WTC11 (cell line): Measurements from ENCODE around the gene ATP1B3. TPM values are rescaled to one million over a fixed set of nuclear protein-coding genes. Genes with fewer than 3 reads are reported as not detected.

Experiments used
- ATAC-seq: fragments of 200-7000 bp; cut with Tn5 transposase; 2 replicates; pipeline ENCODE4 v1.10.0; 2021; ENCODE audit warnings: mild to moderate bottlenecking, moderate library complexity
- CTCF ChIA-PET: fragments of 300-600 bp; sonication (Branson Sonifier 250); formaldehyde crosslinking; loops from one replicate; lab custom pipeline; 2021; ENCODE audit warnings: antibody characterized with exemption; lab: Charles Lee
- POLR2A ChIA-PET: fragments of 350-600 bp; sonication (Branson Sonifier 250); formaldehyde crosslinking; loops from one replicate; lab custom pipeline; 2021; ENCODE audit warnings: antibody characterized with exemption; lab: Charles Lee
- DNase-seq: peaks from one replicate; pipeline ENCODE4 v3.0.0; 2021; ENCODE audit warnings: low spot score
- H3K27ac Mint-ChIP-seq: 2 replicates; pipeline ENCODE4 v1.8.0; 2021; ENCODE audit warnings: mixed read lengths
- H3K27me3 Mint-ChIP-seq: 2 replicates; pipeline ENCODE4 v1.8.0; 2021; ENCODE audit warnings: low read depth, mild to moderate bottlenecking, moderate library complexity, mixed read lengths
- H3K36me3 Mint-ChIP-seq: 2 replicates; pipeline ENCODE4 v1.8.0; 2021; ENCODE audit warnings: mixed read lengths
- H3K4me1 Mint-ChIP-seq: 2 replicates; pipeline ENCODE4 v1.8.0; 2022; ENCODE audit warnings: mixed read lengths
- H3K4me3 Mint-ChIP-seq: 2 replicates; pipeline ENCODE4 v1.8.0; 2021; ENCODE audit warnings: mild to moderate bottlenecking, moderate library complexity, mixed read lengths
- H3K9me3 Mint-ChIP-seq: 2 replicates; pipeline ENCODE4 v1.8.0; 2021; ENCODE audit warnings: mixed read lengths
- CREB1 ChIP-seq: sonication (generic); formaldehyde crosslinking; IDR thresholded peaks from 2 replicates; pipeline ENCODE4 v1.8.0; 2023; ENCODE audit warnings: mild to moderate bottlenecking, missing genetic modification reagents
- EMX1 ChIP-seq: fragments of 250-450 bp; sonication (Bioruptor Pico); IDR thresholded peaks from 2 replicates; pipeline ENCODE4 v1.8.0; 2021; ENCODE audit warnings: mild to moderate bottlenecking
- FOXJ3 ChIP-seq: sonication (generic); formaldehyde crosslinking; IDR thresholded peaks from 2 replicates; pipeline ENCODE4 v1.9.0; 2021; ENCODE audit warnings: missing genetic modification reagents, mild to moderate bottlenecking, borderline replicate concordance
- FOXK1 ChIP-seq: sonication (generic); formaldehyde crosslinking; IDR thresholded peaks from 2 replicates; pipeline ENCODE4 v1.8.0; 2022; ENCODE audit warnings: mild to moderate bottlenecking, moderate library complexity, missing genetic modification reagents
- GABPB1 ChIP-seq: sonication (generic); formaldehyde crosslinking; IDR thresholded peaks from 2 replicates; pipeline ENCODE4 v1.8.1; 2023; ENCODE audit warnings: mild to moderate bottlenecking, missing genetic modification reagents
- HMGA2 ChIP-seq: fragments of 250-450 bp; sonication (Bioruptor Pico); IDR thresholded peaks from 2 replicates; pipeline ENCODE4 v1.4.0; 2021; ENCODE audit warnings: mild to moderate bottlenecking, moderate library complexity
- JAZF1 ChIP-seq: fragments of 250-450 bp; sonication (Bioruptor Pico); IDR thresholded peaks from 2 replicates; pipeline ENCODE4 v1.9.0; 2021; ENCODE audit warnings: moderate library complexity, mild to moderate bottlenecking, inconsistent platforms
- MYBL2 ChIP-seq: sonication (generic); formaldehyde crosslinking; IDR thresholded peaks from 2 replicates; pipeline ENCODE4 v1.8.1; 2023; ENCODE audit warnings: mild to moderate bottlenecking, moderate library complexity, missing genetic modification reagents
- NFYB ChIP-seq: sonication (generic); formaldehyde crosslinking; conservative IDR thresholded peaks from 2 replicates; pipeline ENCODE4 v1.8.0; 2022; ENCODE audit warnings: low read depth, missing genetic modification reagents
- NR1H2 ChIP-seq: sonication (generic); formaldehyde crosslinking; IDR thresholded peaks from 2 replicates; pipeline ENCODE4 v1.9.0; 2021; ENCODE audit warnings: mild to moderate bottlenecking, moderate library complexity, missing genetic modification reagents
- NR3C1 ChIP-seq: sonication (generic); formaldehyde crosslinking; conservative IDR thresholded peaks from 2 replicates; pipeline ENCODE4 v1.8.1; 2023; ENCODE audit warnings: low read depth, mild to moderate bottlenecking, missing genetic modification reagents
- OVOL2 ChIP-seq: fragments of 250-450 bp; sonication (Bioruptor Pico); IDR thresholded peaks from 2 replicates; pipeline ENCODE4 v1.9.0; 2021; ENCODE audit warnings: mild to moderate bottlenecking, borderline replicate concordance
- PRRX2 ChIP-seq: fragments of 250-450 bp; sonication (Bioruptor Pico); IDR thresholded peaks from 2 replicates; pipeline ENCODE4 v1.8.0; 2021; ENCODE audit warnings: mild to moderate bottlenecking
- TCF7 ChIP-seq: sonication (generic); formaldehyde crosslinking; IDR thresholded peaks from 2 replicates; pipeline ENCODE4 v1.8.0; 2022; ENCODE audit warnings: mild to moderate bottlenecking, low read depth, missing genetic modification reagents, moderate library complexity
- TEAD4 ChIP-seq: sonication (generic); formaldehyde crosslinking; IDR thresholded peaks from 2 replicates; pipeline ENCODE4 v1.8.0; 2022; ENCODE audit warnings: mild to moderate bottlenecking, missing genetic modification reagents
- TP53 ChIP-seq: sonication (generic); formaldehyde crosslinking; IDR thresholded peaks from 2 replicates; pipeline ENCODE4 v1.8.1; 2023; ENCODE audit warnings: mild to moderate bottlenecking, missing genetic modification reagents
- ZBTB21 ChIP-seq: sonication (generic); formaldehyde crosslinking; IDR thresholded peaks from 2 replicates; pipeline ENCODE4 v1.8.1; 2023; ENCODE audit warnings: mild to moderate bottlenecking, missing genetic modification reagents, borderline replicate concordance
- ZNF423 ChIP-seq: fragments of 250-450 bp; sonication (Bioruptor Pico); IDR thresholded peaks from 2 replicates; pipeline ENCODE4 v2.1.2; 2022; ENCODE audit warnings: mild to moderate bottlenecking, moderate library complexity
- total RNA-seq: library from RNA; stranded (reverse); gene quantifications from 3 replicates; pipeline ENCODE4 v1.2.3, GENCODE V29; 2021
- TF ChIP-seq, protein P1 (sequence below): sonication (generic); formaldehyde crosslinking; IDR thresholded peaks from 2 replicates; pipeline ENCODE4 v1.8.1; 2022; ENCODE audit warnings: low read depth, missing genetic modification reagents, borderline replicate concordance
- TF ChIP-seq, protein P2 (sequence below): sonication (generic); formaldehyde crosslinking; IDR thresholded peaks from 2 replicates; pipeline ENCODE4 v1.8.0; 2022; ENCODE audit warnings: mild to moderate bottlenecking, missing genetic modification reagents
- TF ChIP-seq, protein P3 (sequence below): fragments of 250-450 bp; sonication (Bioruptor Pico); IDR thresholded peaks from 2 replicates; pipeline ENCODE4 v2.1.2; 2022; ENCODE audit warnings: mild to moderate bottlenecking, moderate library complexity
- TF ChIP-seq, protein P4 (sequence below): sonication (generic); formaldehyde crosslinking; conservative IDR thresholded peaks from 2 replicates; pipeline ENCODE4 v1.8.1; 2022; ENCODE audit warnings: mild to moderate bottlenecking, missing genetic modification reagents
- TF ChIP-seq, protein P5 (sequence below): fragments of 250-450 bp; sonication (Bioruptor Pico); IDR thresholded peaks from 2 replicates; pipeline ENCODE4 v1.8.0; 2021; ENCODE audit warnings: mild to moderate bottlenecking

The ATP1B3 gene
- total RNA-seq, 1 experiment from 2014 or later = 189 TPM

DNA sequence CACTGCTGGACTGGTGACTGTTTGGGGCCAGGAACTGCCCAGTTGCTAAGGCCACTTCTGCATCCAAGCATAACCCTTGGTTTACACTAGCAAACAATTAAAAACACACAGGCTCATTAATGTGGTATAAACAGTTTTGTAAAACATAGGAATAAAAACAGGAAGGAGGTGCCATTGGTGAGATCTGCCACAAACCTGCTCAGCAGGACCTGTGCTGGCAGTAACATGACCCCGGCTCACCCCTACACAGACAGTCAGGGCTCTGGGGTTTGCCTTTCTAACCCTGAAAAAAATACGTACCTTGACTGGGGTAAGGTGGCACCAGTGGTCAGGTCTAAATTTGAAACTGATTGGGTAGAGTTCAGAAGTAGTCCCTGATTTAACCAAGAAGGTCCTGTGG is 76.2 kb downstream of the ATP1B3 start (continued):
- TF ChIP-seq, protein P1, sequence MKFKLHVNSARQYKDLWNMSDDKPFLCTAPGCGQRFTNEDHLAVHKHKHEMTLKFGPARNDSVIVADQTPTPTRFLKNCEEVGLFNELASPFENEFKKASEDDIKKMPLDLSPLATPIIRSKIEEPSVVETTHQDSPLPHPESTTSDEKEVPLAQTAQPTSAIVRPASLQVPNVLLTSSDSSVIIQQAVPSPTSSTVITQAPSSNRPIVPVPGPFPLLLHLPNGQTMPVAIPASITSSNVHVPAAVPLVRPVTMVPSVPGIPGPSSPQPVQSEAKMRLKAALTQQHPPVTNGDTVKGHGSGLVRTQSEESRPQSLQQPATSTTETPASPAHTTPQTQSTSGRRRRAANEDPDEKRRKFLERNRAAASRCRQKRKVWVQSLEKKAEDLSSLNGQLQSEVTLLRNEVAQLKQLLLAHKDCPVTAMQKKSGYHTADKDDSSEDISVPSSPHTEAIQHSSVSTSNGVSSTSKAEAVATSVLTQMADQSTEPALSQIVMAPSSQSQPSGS = no peak
- TF ChIP-seq JAZF1 (CRISPR knock-in tag) (no peak), OVOL2 (CRISPR knock-in tag) (no peak), NR3C1 (CRISPR knock-in tag) (no peak), ZNF423 (CRISPR knock-in tag) (no peak)
- TF ChIP-seq, protein P2, sequence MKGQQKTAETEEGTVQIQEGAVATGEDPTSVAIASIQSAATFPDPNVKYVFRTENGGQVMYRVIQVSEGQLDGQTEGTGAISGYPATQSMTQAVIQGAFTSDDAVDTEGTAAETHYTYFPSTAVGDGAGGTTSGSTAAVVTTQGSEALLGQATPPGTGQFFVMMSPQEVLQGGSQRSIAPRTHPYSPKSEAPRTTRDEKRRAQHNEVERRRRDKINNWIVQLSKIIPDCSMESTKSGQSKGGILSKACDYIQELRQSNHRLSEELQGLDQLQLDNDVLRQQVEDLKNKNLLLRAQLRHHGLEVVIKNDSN (CRISPR knock-in tag) = no peak
- TF ChIP-seq, protein P3, sequence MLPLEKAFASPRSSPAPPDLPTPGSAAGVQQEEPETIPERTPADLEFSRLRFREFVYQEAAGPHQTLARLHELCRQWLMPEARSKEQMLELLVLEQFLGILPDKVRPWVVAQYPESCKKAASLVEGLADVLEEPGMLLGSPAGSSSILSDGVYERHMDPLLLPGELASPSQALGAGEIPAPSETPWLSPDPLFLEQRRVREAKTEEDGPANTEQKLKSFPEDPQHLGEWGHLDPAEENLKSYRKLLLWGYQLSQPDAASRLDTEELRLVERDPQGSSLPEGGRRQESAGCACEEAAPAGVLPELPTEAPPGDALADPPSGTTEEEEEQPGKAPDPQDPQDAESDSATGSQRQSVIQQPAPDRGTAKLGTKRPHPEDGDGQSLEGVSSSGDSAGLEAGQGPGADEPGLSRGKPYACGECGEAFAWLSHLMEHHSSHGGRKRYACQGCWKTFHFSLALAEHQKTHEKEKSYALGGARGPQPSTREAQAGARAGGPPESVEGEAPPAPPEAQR (CRISPR knock-in tag) = no peak
- TF ChIP-seq, all 79 proteins: peak for 0

DNA sequence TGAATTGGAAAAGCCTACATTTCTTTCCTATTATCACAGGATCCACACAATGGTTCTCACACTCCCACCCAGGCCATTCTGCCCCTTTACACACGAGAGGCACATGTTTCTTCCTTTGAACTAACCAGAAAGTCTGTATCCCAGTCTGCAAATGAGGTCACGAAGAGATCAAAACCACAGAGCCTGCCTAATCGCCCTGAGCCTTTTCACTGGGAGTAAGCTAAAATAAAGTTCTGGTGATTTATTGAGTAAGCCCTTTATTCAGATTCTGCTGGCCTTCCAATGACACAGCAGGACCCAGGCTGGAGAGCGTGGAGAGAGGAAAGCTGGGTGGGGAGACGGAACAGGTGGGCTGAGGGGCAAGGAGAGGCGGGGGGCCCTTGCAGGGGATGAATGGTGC is 78.7 kb downstream of the ATP1B3 start:
- Mint-ChIP-seq H3K27ac (0 out of 2 replicates have a peak overlapping the region, but pooled peaks have one; percentile 0), H3K9me3 (no peaks in the 10 kb centered on the region), H3K4me3 (no peak overlapping the region), H3K4me1 (no peaks in the 10 kb centered on the region), H3K36me3 (peaks cover 52% of the 10 kb centered on the region), H3K27me3 (no peaks in the 10 kb centered on the region)
- POLR2A ChIA-PET = no interaction called here
- CTCF ChIA-PET = interaction anchor here (0.7 kb wide), 1 partner anchor 173 kb away, joined by 3 read pairs; no protein-coding TSS in a partner anchor
- TF ChIP-seq, protein P3 (CRISPR knock-in tag) = no peak
- TF ChIP-seq NR1H2 (CRISPR knock-in tag) (no peak), FOXJ3 (CRISPR knock-in tag) (no peak), MYBL2 (CRISPR knock-in tag) (no peak), ZBTB21 (CRISPR knock-in tag) (no peak), TCF7 (no peak), PRRX2 (no peak), TEAD4 (CRISPR knock-in tag) (no peak), EMX1 (no peak), GABPB1 (CRISPR knock-in tag) (no peak), TP53 (CRISPR knock-in tag) (no peak), HMGA2 (CRISPR knock-in tag) (no peak), NFYB (no peak), FOXK1 (CRISPR knock-in tag) (no peak), CREB1 (CRISPR knock-in tag) (no peak)
- TF ChIP-seq, protein P4, sequence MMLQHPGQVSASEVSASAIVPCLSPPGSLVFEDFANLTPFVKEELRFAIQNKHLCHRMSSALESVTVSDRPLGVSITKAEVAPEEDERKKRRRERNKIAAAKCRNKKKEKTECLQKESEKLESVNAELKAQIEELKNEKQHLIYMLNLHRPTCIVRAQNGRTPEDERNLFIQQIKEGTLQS (CRISPR knock-in tag) = no peak
- TF ChIP-seq, protein P5, sequence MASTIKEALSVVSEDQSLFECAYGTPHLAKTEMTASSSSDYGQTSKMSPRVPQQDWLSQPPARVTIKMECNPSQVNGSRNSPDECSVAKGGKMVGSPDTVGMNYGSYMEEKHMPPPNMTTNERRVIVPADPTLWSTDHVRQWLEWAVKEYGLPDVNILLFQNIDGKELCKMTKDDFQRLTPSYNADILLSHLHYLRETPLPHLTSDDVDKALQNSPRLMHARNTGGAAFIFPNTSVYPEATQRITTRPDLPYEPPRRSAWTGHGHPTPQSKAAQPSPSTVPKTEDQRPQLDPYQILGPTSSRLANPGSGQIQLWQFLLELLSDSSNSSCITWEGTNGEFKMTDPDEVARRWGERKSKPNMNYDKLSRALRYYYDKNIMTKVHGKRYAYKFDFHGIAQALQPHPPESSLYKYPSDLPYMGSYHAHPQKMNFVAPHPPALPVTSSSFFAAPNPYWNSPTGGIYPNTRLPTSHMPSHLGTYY (CRISPR knock-in tag) = no peak
- no peak for DNase-seq
- no peak for ATAC-seq
